ENCODE results near the gene RTN1. TPM values are rescaled to one million over a fixed set of nuclear protein-coding genes. Genes with fewer than 3 reads are reported as not detected.

RTN1 gene
- total and polyA plus RNA-seq, 2 of the 8 experiments (the other 6 are each of a cell fraction or from before 2014, with no cell fraction given) = 2.8 to 4.9 TPM

GRCh38 chr14:59868021-59868420 lies 2.6 kb downstream of the RTN1 start:
- Histone ChIP-seq H3K9me3 (ENCODE audit: insufficient read depth in 2 of 2, low read depth in 1 of 2, low read length in 1 of 2) (no peaks in the 10 kb centered on the region), H4K5ac (ENCODE audit: insufficient read length, low read depth, low read length) (no peak overlapping the region), H3K79me1 (ENCODE audit: low read depth, low read length) (no peaks in the 10 kb centered on the region), H3K27ac (ENCODE audit: low read depth, low read length) (no peak overlapping the region), H3K18ac (ENCODE audit: extremely low read depth, low read length) (no peak overlapping the region), H3K9ac (replicated peaks in 1 of 4; ENCODE audit: extremely low read depth in 1 of 4, low read depth in 3 of 4, low read length in 3 of 4) (no peak overlapping the region), H2BK20ac (ENCODE audit: low read length) (no peak overlapping the region), H4K91ac (replicated peaks; ENCODE audit: insufficient read length, low read length) (no peak overlapping the region), H2AFZ (ENCODE audit: low read length) (no peak overlapping the region), H3K36me3 (ENCODE audit: control insufficient read depth in 2 of 4, insufficient read depth in 4 of 4, low read length in 3 of 4) (no peaks in the 10 kb centered on the region), H3K4me3 (ENCODE audit: extremely low read depth in 1 of 4, insufficient read depth in 2 of 4, low read depth in 3 of 4, low read length in 4 of 4) (no peak overlapping the region), H4K20me1 (replicated peaks in 1 of 2; ENCODE audit: control insufficient read depth in 1 of 2, insufficient read depth in 2 of 2, low read length in 2 of 2) (peaks cover 0 to 2% of the 10 kb centered on the region in 2 experiments), H3K23me2 (ENCODE audit: low read depth, low read length) (peaks cover 8% of the 10 kb centered on the region; the same call in 1 of the 2 replicates), H3K27me3 (replicated peaks in 1 of 4; ENCODE audit: control insufficient read depth in 3 of 4, extremely low read depth in 1 of 4, insufficient read depth in 3 of 4, low read length in 3 of 4) (peaks cover 2 to 34% (median 28%) of the 10 kb centered on the region in 4 experiments), H2BK12ac (ENCODE audit: low read depth, low read length) (no peak overlapping the region), H3K4me1 (replicated peaks in 1 of 4; ENCODE audit: control insufficient read depth in 3 of 4, insufficient read depth in 4 of 4, low read length in 3 of 4) (peaks cover 0 to 9% (median 2%) of the 10 kb centered on the region in 4 experiments; a peak in 3 of 7 replicates), H2BK15ac (ENCODE audit: low read length) (no peak overlapping the region), H3K23ac (ENCODE audit: insufficient read length) (no peak overlapping the region), H3K4me2 (ENCODE audit: insufficient read depth in 1 of 2, low read depth in 2 of 2, low read length in 2 of 2) (no peak overlapping the region), H3K4ac (replicated peaks; ENCODE audit: insufficient read length, low read depth, low read length) (no peak overlapping the region), H2AK5ac (ENCODE audit: low read depth, low read length) (no peak overlapping the region), H2BK5ac (ENCODE audit: low read depth, low read length) (no peak overlapping the region), H3K79me2 (ENCODE audit: control insufficient read depth in 1 of 2, insufficient read depth in 2 of 2, low read length in 2 of 2) (no peaks in the 10 kb centered on the region), H3K14ac (ENCODE audit: insufficient read length) (no peak overlapping the region), H2BK120ac (replicated peaks; ENCODE audit: low read depth, low read length) (no peak overlapping the region), H3K56ac (replicated peaks; ENCODE audit: insufficient read length, low read depth, low read length) (no peak overlapping the region), H4K8ac (ENCODE audit: extremely low read depth, insufficient read depth, low read length) (no peak overlapping the region)
- WGBS, 2 experiments (ENCODE audit: extremely low coverage in 1 of 2, insufficient coverage in 1 of 2, insufficient read length in 1 of 2, insufficient replicate concordance in 2 of 2, low coverage in 1 of 2, low lambda C conversion rate in 2 of 2, missing lambda C conversion rate in 1 of 2) = 88% methylated on average over 3 of the region's 3 CpGs; no CpG with 5 or more reads in 1 of the 2 experiments
- FAIRE-seq (no peak), DNase-seq (ENCODE audit: low read depth in 1 of 2, low spot score in 2 of 2) (no peak)
- ChIA-PET POLR2A (ENCODE audit: partially characterized antibody) (no interaction called here), CTCF (ENCODE audit: partially characterized antibody) (no interaction called here)
- no peak for TF ChIP-seq HDAC6 (IDR thresholded peaks at IDR 0.05; ENCODE audit: low read depth, low read length)
- TF ChIP-seq HDAC2 (IDR thresholded peaks at IDR 0.05; ENCODE audit: borderline replicate concordance in 1 of 2, low read depth in 2 of 2, low read length in 2 of 2) = no peak
- no peak for TF ChIP-seq FOSL1 (IDR thresholded peaks at IDR 0.05; ENCODE audit: insufficient read depth, low read depth, low read length)
- no peak for TF ChIP-seq SP1 (IDR thresholded peaks at IDR 0.05; ENCODE audit: low read depth, low read length)
- TF ChIP-seq PHF8 (conservative IDR thresholded peaks at IDR 0.05; ENCODE audit: low read depth, low read length) = no peak

All from H1 (cell line).